Nephron (organoid): ENCODE measurements around the gene VIT.

Source experiments
- H3K27ac Mint-ChIP-seq, 3 experiments: 2 replicates each; pipeline ENCODE4 v1.8.0; 2020; ENCODE audit warnings: mixed read lengths in 3 of 3, mild to moderate bottlenecking in 2 of 3, moderate library complexity in 1 of 3
- H3K27me3 Mint-ChIP-seq: 2 replicates; pipeline ENCODE4 v1.8.0; 2021; ENCODE audit warnings: low read depth, mild to moderate bottlenecking, moderate library complexity, mixed read lengths
- H3K36me3 Mint-ChIP-seq: 2 replicates; pipeline ENCODE4 v1.8.0; 2020; ENCODE audit warnings: low read depth, mixed read lengths
- H3K4me1 Mint-ChIP-seq: 2 replicates; pipeline ENCODE4 v1.8.0; 2020; ENCODE audit warnings: mixed read lengths
- H3K4me3 Mint-ChIP-seq, 3 experiments: 2 replicates each; pipeline ENCODE4 v1.8.0; 2020; ENCODE audit warnings: mild to moderate bottlenecking in 3 of 3, mixed read lengths in 3 of 3, moderate library complexity in 2 of 3
- H3K9me3 Mint-ChIP-seq: 2 replicates; pipeline ENCODE4 v1.8.0; 2020; ENCODE audit warnings: mixed read lengths
- CTCF ChIP-seq, 3 experiments: fragments of 200-600 bp; sonication (generic); IDR thresholded peaks; one replicate each; pipeline ENCODE4 v1.5.0; 2021; ENCODE audit warnings: antibody characterized with exemption in 3 of 3; ENCODE audit not compliant: unreplicated experiment in 3 of 3

The VIT gene

GRCh38 chr2:36696533-36696932, at the start of gene VIT:
Gene VIT, plus strand, starts transcription at chr2:36696707. Its CDS starts 19,664 bp downstream, at chr2:36716371.
- Mint-ChIP-seq H3K27me3 (no peaks in the 10 kb centered on the region), H3K36me3 (no peaks in the 10 kb centered on the region), H3K4me1 (peaks cover 7% of the 10 kb centered on the region), H3K27ac (no peak within 1 kb of the TSS), H3K4me3 (no peak within 1 kb of the TSS), H3K9me3 (no peaks in the 10 kb centered on the region)
- TF ChIP-seq CTCF (IDR thresholded peaks at IDR 0.05; ENCODE audit: unreplicated experiment in 3 of 3), result no peak

- no peaks in the 10 kb centered on the region for H3K4me1 Mint-ChIP-seq
- no peak overlapping the region for H3K27ac Mint-ChIP-seq
- H3K36me3 Mint-ChIP-seq, result no peaks in the 10 kb centered on the region
- H3K4me3 Mint-ChIP-seq, result no peak overlapping the region
- TF ChIP-seq CTCF (IDR thresholded peaks at IDR 0.05; ENCODE audit: unreplicated experiment in 3 of 3), result no peak
- H3K9me3 Mint-ChIP-seq, result peaks cover 6% of the 10 kb centered on the region
- H3K27me3 Mint-ChIP-seq, result no peaks in the 10 kb centered on the region
Measured at GRCh38 chr2:36650031-36650829, 46.3 kb upstream of the VIT start.

- no peaks in the 10 kb centered on the region for H3K27me3 Mint-ChIP-seq
- H3K4me1 Mint-ChIP-seq, result no peaks in the 10 kb centered on the region
- TF ChIP-seq CTCF (IDR thresholded peaks at IDR 0.05; ENCODE audit: unreplicated experiment in 3 of 3), result no peak
- H3K9me3 Mint-ChIP-seq, result no peaks in the 10 kb centered on the region
- H3K36me3 Mint-ChIP-seq, result no peaks in the 10 kb centered on the region
- no peak overlapping the region for H3K4me3 Mint-ChIP-seq
- no peak overlapping the region for H3K27ac Mint-ChIP-seq
Measured at GRCh38 chr2:36653155-36653554, 43.4 kb upstream of the VIT start.

- TF ChIP-seq CTCF (IDR thresholded peaks at IDR 0.05; ENCODE audit: unreplicated experiment in 3 of 3), result no peak
- no peaks in the 10 kb centered on the region for H3K4me1 Mint-ChIP-seq
- no peak overlapping the region for H3K27ac Mint-ChIP-seq
- H3K9me3 Mint-ChIP-seq, result no peaks in the 10 kb centered on the region
- no peaks in the 10 kb centered on the region for H3K36me3 Mint-ChIP-seq
- H3K27me3 Mint-ChIP-seq, result no peaks in the 10 kb centered on the region
- no peak overlapping the region for H3K4me3 Mint-ChIP-seq
Measured at GRCh38 chr2:36653967-36654694, 42.4 kb upstream of the VIT start.

- no peak overlapping the region for H3K27ac Mint-ChIP-seq
- no peaks in the 10 kb centered on the region for H3K9me3 Mint-ChIP-seq
- no peaks in the 10 kb centered on the region for H3K36me3 Mint-ChIP-seq
- H3K27me3 Mint-ChIP-seq, result no peaks in the 10 kb centered on the region
- TF ChIP-seq CTCF (IDR thresholded peaks at IDR 0.05; ENCODE audit: unreplicated experiment in 3 of 3), result no peak
- H3K4me1 Mint-ChIP-seq, result no peaks in the 10 kb centered on the region
- H3K4me3 Mint-ChIP-seq, result no peak overlapping the region
Measured at GRCh38 chr2:36655453-36655852, 41.1 kb upstream of the VIT start.
